ENCODE results near the gene VSIR.

GRCh38 chr10:71802235-71802634 lies 28.9 kb upstream of the VSIR start:
- TF ChIP-seq ZNF274 (IDR thresholded peaks at IDR 0.05; ENCODE audit: low read depth, low read length) (no peak), YY1 (IDR thresholded peaks at IDR 0.05; ENCODE audit: insufficient read depth, insufficient read length) (no peak)
